ENCODE data around the gene ACAN.
"Not testable (repeated sequence)": the region's sequence is repeated elsewhere in the genome, so short reads cannot be mapped to it uniquely, and the experiment has no call there.

Gene ACAN

DNA sequence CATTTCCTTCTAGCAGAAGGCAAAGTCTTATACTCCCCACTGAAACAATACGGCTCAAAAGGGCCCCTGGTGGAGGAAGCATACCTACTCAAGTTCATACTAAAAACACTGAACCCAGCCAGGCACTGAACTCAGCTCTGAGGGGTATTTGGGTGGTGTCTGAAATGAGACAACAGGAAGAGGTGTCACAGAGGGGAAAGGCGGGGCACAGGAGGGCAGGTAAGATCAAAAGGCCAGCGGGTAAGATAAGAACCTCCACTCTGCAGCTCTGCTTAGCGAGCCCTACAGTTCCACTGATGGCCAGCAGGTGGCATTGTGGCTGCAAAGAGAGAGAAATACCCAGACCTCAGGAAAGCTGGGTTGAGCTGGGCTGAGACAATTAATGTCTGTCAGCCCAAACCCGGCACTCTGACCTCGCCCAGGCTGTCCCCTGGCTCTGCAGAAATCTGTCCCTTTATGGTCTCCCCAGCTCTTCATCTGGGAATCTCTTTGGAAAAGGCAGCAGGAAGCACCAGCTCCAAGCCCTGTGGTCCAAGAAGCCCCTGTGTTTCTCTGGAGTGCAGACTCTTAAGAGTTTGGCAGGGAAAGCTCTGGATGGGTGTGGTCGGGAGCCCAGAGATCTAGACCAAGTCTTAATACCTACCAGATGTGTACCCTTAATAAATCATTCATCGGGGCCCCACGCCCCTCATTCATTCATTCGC is 101.5 kb downstream of the ACAN start:
- DNase-seq = no peak

DNA sequence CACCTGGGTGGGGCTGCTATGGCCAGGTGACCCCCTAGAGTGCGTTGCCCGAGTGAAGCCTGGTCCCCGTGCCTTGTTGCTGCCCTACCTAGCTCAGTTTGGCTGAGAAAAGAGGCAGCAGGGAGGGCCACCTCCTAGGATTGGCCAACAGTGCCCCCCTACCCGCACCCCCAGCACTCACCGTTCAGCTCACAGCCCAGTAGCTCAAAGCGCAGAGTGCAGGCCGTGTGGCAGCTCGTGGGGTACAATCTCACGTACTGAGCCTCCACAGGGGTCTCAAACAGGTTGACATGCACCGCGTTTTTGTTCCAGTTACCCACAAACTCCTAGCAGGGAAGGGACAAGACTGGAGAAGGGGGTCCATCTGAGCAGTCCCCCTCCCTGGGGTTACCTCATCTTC is 102.3 kb downstream of the ACAN start:
- no peak for DNase-seq

DNA sequence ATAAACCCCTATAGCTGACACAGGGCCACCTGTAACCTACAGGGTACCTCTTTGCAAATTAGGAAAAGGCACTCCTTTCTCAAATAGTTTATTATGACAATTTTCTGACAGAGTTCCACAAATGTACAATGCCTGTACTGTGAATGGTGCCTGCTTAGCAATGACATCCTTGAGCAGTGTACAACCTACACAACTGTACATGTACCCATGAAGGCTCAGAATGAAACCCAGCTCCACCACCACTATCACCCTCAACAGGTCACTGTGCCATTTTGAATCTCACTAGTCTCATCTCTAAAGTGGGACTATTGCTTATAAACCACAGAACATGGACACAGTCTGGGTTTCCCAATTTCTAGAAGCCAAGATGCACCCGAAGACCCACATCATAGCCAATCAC is 102.9 kb downstream of the ACAN start:
- no peak for DNase-seq

DNA sequence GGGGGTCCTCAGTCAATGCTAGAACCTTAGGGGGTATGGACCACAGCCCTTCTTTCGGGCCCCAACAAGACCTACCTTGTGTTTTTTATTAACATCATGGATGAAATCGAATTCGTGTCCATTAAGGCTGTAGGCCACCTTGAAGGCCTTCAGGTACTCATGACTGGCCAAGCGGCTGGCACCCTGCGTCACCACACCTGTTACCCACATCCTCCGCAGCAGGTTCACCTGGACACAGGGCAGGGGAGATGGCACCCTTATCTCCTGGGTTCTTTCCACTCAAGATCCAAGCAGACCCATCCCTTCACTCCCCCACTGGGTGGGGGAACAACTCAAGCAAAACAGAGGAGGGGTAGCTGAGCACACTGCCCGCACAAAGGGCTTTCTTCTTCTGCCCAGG is 103.3 kb downstream of the ACAN start:
- DNase-seq = no peak

DNA sequence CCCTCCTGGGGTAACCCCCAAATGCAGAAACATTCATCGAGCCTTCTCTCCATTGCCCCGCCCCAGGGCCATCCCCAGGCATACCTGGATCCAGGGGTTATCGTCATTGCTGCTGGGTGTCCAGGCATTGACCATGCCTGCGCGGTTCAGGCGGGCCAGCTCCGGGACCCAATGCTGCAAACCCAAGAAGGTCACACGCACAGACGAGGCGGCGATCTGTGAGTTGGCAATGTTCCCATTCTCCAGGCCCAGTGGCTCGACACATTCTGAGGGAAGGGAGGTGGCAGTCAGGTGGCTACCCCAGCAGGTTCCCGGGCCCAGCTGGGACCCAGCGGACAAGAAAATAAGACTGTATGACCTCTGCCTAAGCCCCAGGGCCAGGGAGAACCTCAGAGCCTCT is 103.9 kb downstream of the ACAN start:
- no peak for DNase-seq

DNA sequence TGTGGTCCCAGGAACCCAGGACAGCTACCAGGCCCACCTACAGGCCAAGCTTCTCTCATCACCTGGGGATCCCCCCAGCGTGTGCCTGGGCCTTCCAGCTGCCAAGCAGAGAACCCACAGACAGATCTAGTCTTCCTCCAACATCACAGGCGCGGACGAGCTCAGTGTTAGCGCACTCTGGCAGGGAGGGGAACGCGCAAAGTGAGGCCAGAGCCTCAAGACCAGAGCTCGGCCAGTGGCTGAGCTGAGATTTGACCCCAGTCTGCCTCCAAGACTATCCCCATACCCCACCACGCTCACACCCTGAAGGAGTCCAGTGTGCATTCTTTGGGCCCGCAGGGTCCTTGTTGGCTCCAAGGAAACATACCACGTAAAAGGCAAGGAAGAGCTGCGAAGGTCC is 104.9 kb downstream of the ACAN start:
- no peak for DNase-seq

DNA sequence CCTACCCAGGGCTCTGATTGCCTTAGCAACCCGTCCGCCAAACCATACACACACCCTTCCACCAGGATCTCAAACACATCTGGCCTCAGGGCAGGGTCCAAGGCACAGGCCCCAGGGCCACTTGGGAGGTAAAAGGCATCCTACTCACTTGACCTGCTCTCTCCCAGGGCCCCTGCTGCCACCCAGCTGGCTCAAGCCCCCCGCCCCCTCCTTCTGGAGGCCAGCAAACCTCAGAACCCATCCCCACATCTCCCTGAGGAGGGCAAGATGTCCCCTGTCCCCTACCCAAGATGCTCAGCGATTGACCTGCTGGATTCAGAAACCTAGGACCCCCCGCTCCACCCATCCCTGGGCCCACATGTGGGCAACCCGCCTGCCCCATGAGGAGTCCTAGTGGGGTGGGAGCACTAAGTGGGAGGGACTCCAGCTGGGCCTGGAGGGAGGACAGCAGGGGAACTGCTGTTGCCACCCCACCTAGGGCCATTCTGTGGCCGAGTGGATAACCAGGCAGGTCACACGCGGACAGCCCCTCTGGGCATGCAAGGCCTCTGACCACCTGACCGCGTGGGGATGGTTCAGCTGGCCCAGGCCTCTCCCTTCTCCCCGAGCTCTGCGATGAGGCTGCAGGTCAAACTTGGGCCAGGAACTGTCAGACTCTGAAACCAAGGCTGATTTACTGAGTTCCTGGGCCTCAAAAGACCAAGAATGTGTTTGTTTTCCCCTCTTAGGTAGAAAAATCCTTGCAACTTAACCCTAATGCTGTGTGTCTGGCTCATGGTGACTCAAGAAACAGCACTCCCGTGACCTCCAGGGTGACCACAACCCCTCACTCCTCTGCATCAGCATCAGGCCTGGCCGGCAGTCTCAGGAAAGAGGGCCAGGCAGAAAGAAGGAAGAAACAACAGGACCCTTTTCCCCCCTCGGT is 105.7 kb downstream of the ACAN start:
- no peak for DNase-seq

DNA sequence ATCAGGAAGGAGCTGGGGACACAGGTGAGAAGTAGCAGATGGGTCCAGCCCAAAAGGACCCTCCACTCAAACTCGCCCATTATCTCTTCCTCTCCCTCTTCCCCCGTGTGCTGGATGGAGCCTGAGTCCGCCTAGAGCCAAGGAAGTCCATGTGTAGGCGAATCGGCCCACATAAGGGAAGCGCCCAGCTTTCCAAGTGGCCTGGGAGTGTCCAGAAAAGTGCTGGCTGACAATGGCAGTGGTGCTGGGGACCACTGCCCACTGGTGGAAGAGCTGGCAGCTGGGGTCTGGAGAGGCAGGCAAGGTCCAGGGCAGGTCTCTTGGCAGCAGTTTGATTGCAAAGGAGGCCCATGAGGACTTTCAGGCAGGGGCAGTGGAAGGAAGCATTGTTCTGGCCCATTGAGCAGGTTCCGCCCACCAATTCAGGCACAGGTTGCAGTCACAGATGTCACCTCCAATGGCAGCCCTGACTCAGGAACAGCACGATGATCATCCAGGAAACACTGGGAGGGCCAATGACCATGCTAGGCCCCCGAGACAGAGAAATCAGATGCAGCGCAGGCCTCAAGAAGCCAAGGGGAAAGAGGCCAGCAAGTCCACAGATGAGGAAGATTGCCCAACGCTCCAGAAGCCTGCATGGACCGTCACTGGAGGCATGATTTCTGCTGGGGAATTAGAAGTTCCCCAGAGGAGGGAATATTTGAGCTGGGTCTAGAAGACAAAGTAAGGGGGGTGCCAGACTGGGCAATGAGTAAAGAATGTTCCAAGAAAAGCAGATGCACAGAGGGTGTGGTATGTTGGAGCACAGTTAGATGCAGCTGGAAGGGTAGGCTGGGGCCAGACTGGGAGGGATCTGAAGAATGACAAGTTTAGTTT is 107.0 kb downstream of the ACAN start:
- no peak for DNase-seq

DNA sequence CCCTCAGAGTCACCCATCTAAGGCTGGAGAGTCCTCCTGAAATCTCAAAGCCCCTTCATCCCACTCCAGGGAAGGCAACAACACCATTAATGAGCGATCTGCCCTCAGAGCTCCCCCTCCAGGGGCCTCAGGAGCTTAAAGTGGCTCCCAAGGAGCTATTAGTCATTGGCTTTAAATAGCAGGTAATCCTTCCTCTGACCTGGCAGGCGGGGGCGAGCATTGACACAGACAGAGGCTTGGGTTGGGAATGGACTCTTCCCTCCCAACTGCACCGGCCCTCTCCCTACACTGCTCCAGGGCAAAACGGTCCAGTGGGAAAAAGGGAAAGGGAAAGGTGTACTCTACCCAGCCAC is 108.5 kb downstream of the ACAN start:
- no peak for DNase-seq

DNA sequence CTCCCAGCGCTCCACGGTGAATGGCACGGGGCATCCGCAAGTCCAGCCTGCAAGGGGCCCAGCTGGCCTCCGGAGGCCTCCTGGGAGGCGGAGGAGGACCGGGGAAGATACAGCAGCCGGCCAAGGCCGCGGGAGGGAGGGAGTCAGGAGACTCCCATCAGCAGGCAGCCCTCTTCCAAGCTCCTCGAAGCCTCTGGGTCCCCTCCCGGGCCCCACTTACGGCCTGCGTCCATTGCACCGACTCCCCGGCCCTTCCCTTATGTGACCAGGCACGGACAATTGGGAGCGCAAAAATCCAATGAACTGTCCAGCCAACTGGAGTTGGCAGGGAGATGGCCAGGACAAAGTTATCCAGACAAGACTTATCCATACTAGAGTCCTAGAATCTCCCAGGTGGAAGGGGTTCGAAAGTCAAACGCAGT is 109.3 kb downstream of the ACAN start:
- no peak for DNase-seq

DNA sequence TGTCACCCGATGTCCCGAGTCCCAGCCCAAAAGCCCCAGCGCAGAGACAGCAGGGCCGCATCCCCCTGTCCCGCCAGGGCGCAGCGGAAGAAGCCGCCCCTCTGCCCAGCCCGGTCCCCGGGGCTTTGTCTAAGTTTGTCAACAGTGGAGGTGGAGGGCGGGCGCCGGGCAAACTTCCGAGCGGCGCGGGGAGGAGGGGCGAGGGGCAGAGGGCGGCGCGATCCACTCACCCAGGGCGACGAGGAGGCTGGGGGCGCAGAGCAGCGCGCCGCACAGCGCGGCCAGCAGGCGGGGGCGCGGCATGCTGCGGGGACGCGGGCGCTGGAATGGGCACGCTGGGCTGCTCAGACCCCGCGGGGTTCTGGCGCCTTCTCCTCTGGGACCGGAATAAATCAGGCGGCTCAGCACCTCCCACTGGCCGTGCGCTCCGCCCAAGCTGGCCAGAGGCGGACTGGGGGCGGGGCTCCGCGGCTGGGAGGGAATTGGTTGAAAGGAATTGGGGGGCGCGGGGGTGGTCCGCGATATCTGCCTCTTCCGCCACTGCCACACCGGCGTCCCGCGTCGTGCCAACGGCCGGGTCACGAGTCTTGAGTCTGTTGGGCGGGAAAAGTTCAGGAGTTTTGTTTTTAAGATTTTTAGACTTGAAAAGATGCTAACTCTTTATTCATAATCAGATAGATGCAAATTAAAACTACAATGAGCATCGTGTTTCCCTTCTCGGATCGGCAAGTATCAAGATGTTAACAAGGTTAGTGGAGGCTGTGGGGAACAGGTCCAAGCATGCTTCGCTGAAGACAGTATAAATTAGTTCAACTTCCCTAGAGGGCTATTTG is 110.0 kb downstream of the ACAN start, which contains the start of gene MFGE8:
Gene MFGE8, minus strand, starts transcription at position 363 of the 833 bp plus-strand sequence. Its CDS starts 60 bp downstream, at position 303.
- DNase-seq = no peak

DNA sequence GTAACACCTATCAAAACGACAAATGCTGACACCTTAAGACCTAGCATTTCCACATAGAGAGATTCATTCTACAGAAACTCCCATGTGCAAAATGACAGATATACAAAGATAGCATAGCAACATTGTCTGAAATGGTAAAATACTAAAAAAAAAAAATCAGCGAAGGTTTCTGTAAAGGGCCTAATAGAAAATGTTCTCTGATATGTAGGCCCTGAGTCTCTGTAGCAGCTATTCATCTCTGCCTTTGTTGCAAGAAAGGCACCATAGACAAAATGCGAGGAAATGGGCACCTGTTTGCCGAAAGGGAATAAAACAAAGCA is 110.6 kb downstream of the ACAN start:
- DNase-seq = no peak

DNA sequence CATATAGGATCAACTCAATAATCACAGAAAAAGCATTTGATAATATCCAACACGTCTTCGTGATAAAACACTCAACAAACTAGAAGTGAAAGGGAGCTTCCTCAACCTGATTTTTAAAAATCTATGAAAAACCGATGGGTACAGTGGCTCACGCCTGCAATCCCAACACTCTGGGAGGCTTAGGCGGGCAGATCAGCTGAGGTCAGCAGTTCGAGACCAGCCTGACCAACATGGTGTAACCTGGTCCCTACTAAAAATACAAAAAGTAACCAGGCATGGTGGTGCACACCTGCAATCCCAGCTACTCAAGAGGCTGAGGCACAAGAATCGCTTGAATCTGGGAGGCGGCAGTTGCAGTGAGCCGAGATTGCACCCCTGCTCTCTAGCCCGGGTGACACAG is 112.1 kb downstream of the ACAN start:
- no peak for DNase-seq

DNA sequence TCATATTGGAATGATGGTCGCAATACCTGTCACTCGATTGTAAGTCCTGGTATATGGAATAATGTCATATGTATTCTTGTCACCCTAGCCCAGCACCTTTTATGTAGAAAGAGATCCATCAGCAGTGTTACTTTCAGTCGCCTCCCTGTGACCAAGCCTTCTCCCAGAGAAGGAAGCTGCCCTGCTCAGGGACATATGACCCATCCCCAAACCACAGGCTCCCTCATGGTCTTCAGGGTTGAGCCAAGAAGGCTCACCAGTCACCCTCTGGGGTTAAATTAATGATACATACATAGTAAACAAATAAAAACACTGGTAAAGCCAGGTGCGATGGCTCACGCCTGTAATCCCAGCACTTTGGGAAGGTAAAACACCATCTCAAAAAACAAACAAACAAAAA is 114.5 kb downstream of the ACAN start:
- no peak for DNase-seq

DNA sequence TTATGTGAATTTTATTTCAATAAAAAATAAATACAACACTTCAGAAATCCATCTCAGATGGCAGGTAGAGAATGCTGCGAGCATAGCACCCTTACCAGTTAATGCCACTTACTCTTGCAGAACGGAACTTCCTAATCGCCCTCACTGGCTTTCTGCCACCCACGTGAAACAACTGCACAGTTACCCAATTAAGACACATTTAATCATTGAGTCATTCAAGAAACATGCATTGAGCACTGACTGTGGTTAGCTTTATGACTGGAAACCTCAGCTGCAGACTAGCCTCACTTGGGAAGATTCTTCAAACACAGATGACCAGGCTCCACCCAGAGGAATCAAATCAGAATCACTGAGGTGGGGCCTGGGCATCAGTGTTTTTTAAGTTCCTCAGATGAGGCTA is 115.5 kb downstream of the ACAN start:
- DNase-seq = no peak

DNA sequence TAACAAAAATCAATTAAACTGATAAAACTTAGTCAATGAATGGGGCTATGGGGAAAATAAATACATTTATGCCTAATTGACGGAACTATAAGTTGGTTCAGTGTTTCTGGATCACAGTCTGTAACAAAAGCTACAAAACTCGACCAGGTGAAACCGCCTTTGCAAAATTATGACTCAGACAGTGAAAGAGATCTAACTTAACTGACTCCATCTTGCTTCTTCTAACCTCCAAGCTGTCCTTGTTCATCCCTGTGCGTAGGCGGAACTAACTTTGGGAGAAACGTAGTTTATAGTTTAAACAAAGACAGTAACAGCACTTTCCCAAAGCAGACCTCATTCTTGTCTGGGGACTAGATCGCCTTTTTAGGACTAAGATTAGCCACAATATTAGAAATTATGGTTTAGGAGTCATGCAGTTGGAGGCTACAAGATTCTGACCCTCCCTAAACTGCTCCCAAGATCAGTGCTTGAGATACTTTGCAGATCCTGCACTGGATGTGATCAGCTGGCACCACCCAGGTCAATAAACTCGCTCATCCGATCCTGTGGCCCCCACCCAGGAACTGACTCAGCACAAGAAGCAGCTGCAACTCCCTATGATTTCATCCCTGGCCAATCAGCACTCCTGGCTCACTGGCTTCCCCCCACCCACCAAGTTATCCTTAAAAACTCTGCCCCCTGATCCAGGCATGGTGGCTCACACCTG is 117.1 kb downstream of the ACAN start:
- no peak for DNase-seq

DNA sequence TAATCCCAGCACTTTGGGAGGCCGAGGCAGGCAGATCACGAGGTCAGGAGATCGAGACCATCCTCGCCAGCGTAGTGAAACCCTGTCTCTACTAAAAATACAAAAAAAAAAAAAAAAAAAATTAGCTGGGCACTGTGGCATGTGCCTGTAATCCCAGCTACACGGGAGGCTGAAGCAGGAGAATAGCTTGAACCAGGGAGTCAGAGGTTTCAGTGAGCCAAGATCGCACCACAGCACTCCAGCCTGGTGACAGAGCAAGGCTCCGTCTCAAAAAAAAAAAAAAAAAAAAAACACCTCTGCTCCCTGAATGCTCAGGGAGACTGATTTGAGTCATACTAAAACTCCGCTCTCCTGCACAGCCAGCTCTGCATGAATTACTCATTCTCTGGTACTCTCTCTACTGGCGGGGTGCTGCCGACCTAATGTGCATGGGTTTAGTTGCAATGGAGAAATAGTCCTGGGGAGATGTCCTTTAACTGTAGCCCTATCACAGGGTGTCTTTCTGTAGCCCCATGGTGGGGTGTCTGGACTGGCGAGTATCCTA is 117.7 kb downstream of the ACAN start:
- DNase-seq = not testable (repeated sequence)

Data from NCI-H187 treated with DMSO at 0.1 percent for 48 hours (cell line).